SK-N-SH (cell line): ENCODE data around the gene KIF3B. TPM values are rescaled to one million over a fixed set of nuclear protein-coding genes. Genes with fewer than 3 reads are reported as not detected.

Source experiments
- CTCF ChIA-PET: fragments of 300-600, 350-600 bp; formaldehyde crosslinking; extraction: SDS; loops from one replicate; lab custom pipeline; 2021; lab: Yijun Ruan, JAX
- POLR2A ChIA-PET: fragments of 350-600 bp; sonication (Branson Sonifier 250); formaldehyde crosslinking; extraction: SDS; loops from one replicate; lab custom pipeline; 2020; ENCODE audit warnings: antibody characterized with exemption, inconsistent platforms; lab: Yijun Ruan, JAX
- DNase-seq: peaks from one replicate; pipeline ENCODE4 v3.0.0; 2012
- H2AFZ ChIP-seq: fragments of 200-600 bp; sonication (generic); 2 replicates; pipeline ENCODE4 v1.8.1; 2016; ENCODE audit warnings: antibody characterized with exemption, mild to moderate bottlenecking, low read depth
- H3F3A ChIP-seq: fragments of 200-600 bp; sonication (generic); replicated peaks from 2 replicates; pipeline ENCODE3; 2016; ENCODE audit warnings: antibody characterized with exemption, mild to moderate bottlenecking; ENCODE audit not compliant: insufficient read depth
- H3K27ac ChIP-seq, 2 experiments: fragments of 200-500 bp in 1 of 2; fragments of 200-600 bp in 1 of 2; sonication (Bioruptor generic) in 1 of 2; sonication (generic), shearing (Covaris generic) in 1 of 2; 2 replicates each; pipeline versions ENCODE4 v1.5.1 to v1.6.1; 2014 to 2016; ENCODE audit warnings: low read depth in 2 of 2, inconsistent platforms in 1 of 2, low read length in 1 of 2, mild to moderate bottlenecking in 1 of 2, mixed read lengths in 1 of 2
- H3K27me3 ChIP-seq: fragments of 200-600 bp; sonication (generic), shearing (Covaris generic); 2 replicates; pipeline ENCODE4 v1.6.1; 2016; ENCODE audit warnings: mixed run types; ENCODE audit not compliant: insufficient read depth
- H3K36me3 ChIP-seq, 2 experiments: fragments of 200-500 bp in 1 of 2; fragments of 200-600 bp in 1 of 2; sonication (Bioruptor generic) in 1 of 2; sonication (generic) in 1 of 2; replicated peaks in 1 of 2; 2 replicates each; pipeline versions ENCODE3 to v1.5.1; 2014 to 2016; ENCODE audit warnings: low read length in 1 of 2, mild to moderate bottlenecking in 1 of 2; ENCODE audit not compliant: insufficient read depth in 2 of 2, control insufficient read depth in 1 of 2
- H3K4me1 ChIP-seq, 2 experiments: fragments of 200-500 bp in 1 of 2; fragments of 200-600 bp in 1 of 2; sonication (Bioruptor generic) in 1 of 2; sonication (generic), shearing (Covaris generic) in 1 of 2; 2 replicates each; pipeline versions ENCODE4 v1.5.1 to v1.6.1; 2014 to 2016; ENCODE audit warnings: low read depth in 1 of 2, low read length in 1 of 2, mixed run types in 1 of 2; ENCODE audit not compliant: insufficient read depth in 2 of 2, control insufficient read depth in 1 of 2
- H3K4me2 ChIP-seq: fragments of 200-600 bp; sonication (generic), shearing (Covaris generic); 2 replicates; pipeline ENCODE4 v1.6.1; 2017; ENCODE audit warnings: mixed run types
- H3K4me3 ChIP-seq, 2 experiments: fragments of 200-500 bp in 1 of 2; fragments of 200-600 bp in 1 of 2; sonication (Bioruptor generic) in 1 of 2; sonication (generic), shearing (Covaris generic) in 1 of 2; 2 replicates each; pipeline versions ENCODE4 v1.5.1 to v1.8.1; 2014 to 2016; ENCODE audit warnings: low read depth in 2 of 2, inconsistent platforms in 1 of 2, low read length in 1 of 2, mild to moderate bottlenecking in 1 of 2, mixed read lengths in 1 of 2, moderate library complexity in 1 of 2
- H3K79me2 ChIP-seq: fragments of 200-600 bp; sonication (generic); 2 replicates; pipeline ENCODE4 v1.8.1; 2017; ENCODE audit warnings: mild to moderate bottlenecking; ENCODE audit not compliant: insufficient read depth
- H3K9ac ChIP-seq: fragments of 200-600 bp; sonication (generic); 2 replicates; pipeline ENCODE4 v1.6.1; 2017; ENCODE audit warnings: mixed run types
- H3K9me2 ChIP-seq: fragments of 200-600 bp; sonication (generic); 2 replicates; pipeline ENCODE4 v1.6.1; 2017; ENCODE audit warnings: mixed run types
- H3K9me3 ChIP-seq: fragments of 200-600 bp; sonication (generic); 2 replicates; pipeline ENCODE4 v1.6.1; 2017; ENCODE audit warnings: mixed run types, mild to moderate bottlenecking, moderate library complexity
- H4K20me1 ChIP-seq: fragments of 200-600 bp; sonication (generic); 2 replicates; pipeline ENCODE4 v1.6.1; 2017; ENCODE audit warnings: mild to moderate bottlenecking, mixed run types; ENCODE audit not compliant: insufficient read depth
- CHD2 ChIP-seq: fragments of 150-350 bp; IDR thresholded peaks from 2 replicates; pipeline ENCODE4 v1.6.1; 2018; ENCODE audit warnings: low read length; ENCODE audit not compliant: partially characterized antibody
- EP300 ChIP-seq, 2 experiments: IDR thresholded peaks; 2 replicates each; pipeline versions ENCODE4 v1.4.0 to v1.6.1; 2012; ENCODE audit warnings: borderline replicate concordance in 1 of 2, low read depth in 1 of 2, low read length in 1 of 2
- FOXM1 ChIP-seq: IDR thresholded peaks from 2 replicates; pipeline ENCODE4 v1.4.0; 2012; ENCODE audit warnings: low read depth, mild to moderate bottlenecking
- GATA2 ChIP-seq: sonication (generic); formaldehyde crosslinking; IDR thresholded peaks from 2 replicates; pipeline ENCODE4 v1.5.0; 2020; ENCODE audit warnings: mild to moderate bottlenecking, missing genetic modification reagents
- IRF3 ChIP-seq: fragments of 150-350 bp; IDR thresholded peaks from 2 replicates; pipeline ENCODE4 v1.6.1; 2016; ENCODE audit warnings: mild to moderate bottlenecking, low read depth, low read length
- JUND ChIP-seq: IDR thresholded peaks from 2 replicates; pipeline ENCODE4 v1.4.0; 2012
- NFIC ChIP-seq: IDR thresholded peaks from 2 replicates; pipeline ENCODE4 v1.4.0; 2012; ENCODE audit warnings: borderline replicate concordance
- NRF1 ChIP-seq: IDR thresholded peaks from 2 replicates; pipeline ENCODE4 v1.6.1; 2012; ENCODE audit warnings: low read depth, mild to moderate bottlenecking, low read length
- RAD21 ChIP-seq: IDR thresholded peaks from 2 replicates; pipeline ENCODE4 v1.6.1; 2012; ENCODE audit warnings: mild to moderate bottlenecking, low read length
- RCOR1 ChIP-seq: fragments of 150-350 bp; IDR thresholded peaks from 2 replicates; pipeline ENCODE4 v1.6.1; 2017; ENCODE audit warnings: antibody characterized with exemption, low read length
- RFX5 ChIP-seq: IDR thresholded peaks from 2 replicates; pipeline ENCODE4 v1.6.1; 2012; ENCODE audit warnings: mild to moderate bottlenecking, improper control_type of control experiment, low read length
- RXRA ChIP-seq: IDR thresholded peaks from 2 replicates; pipeline ENCODE4 v1.4.0; 2012; ENCODE audit warnings: low read depth, mild to moderate bottlenecking, borderline replicate concordance
- TAF1 ChIP-seq: IDR thresholded peaks from 2 replicates; pipeline ENCODE4 v1.6.1; 2012; ENCODE audit warnings: low read depth, mild to moderate bottlenecking, low read length, moderate library complexity, borderline replicate concordance
- TCF12 ChIP-seq: IDR thresholded peaks from 2 replicates; pipeline ENCODE4 v1.4.0; 2012
- USF1 ChIP-seq: IDR thresholded peaks from 2 replicates; pipeline ENCODE4 v1.4.0; 2012; ENCODE audit warnings: low read depth, borderline replicate concordance
- USF2 ChIP-seq: fragments of 150-350 bp; IDR thresholded peaks from 2 replicates; pipeline ENCODE4 v1.6.1; 2017; ENCODE audit warnings: antibody characterized with exemption, low read length, low read depth, borderline replicate concordance
- WGBS: methylation state at CpG from one replicate; pipeline ENCODE4 v1.1.6; 2017; ENCODE audit warnings: low lambda C conversion rate; 5-methylcytosine and 5-hydroxymethylcytosine counted together
- polyA plus RNA-seq, 3 experiments: library from polyadenylated mRNA; depleted of rRNA; stranded (reverse); fragments of >200 nt; gene quantifications; 2 replicates each; pipeline ENCODE4 v1.2.3, GENCODE V29; 2012

The KIF3B gene
- polyA plus RNA-seq, 1 of the 3 experiments (the other 2 are of a cell fraction): 18.6 TPM

GRCh38 chr20:32312718-32313424 lies 35.4 kb downstream of the KIF3B start:
- Histone ChIP-seq H3K9me2 (no peaks in the 10 kb centered on the region), H3F3A (no peaks in the 10 kb centered on the region), H3K36me3 (peaks cover 25 to 30% of the 10 kb centered on the region in 2 experiments), H3K9ac (no peak overlapping the region), H3K27me3 (no peaks in the 10 kb centered on the region), H3K27ac (no peak overlapping the region), H3K79me2 (peaks cover 19% of the 10 kb centered on the region), H3K9me3 (no peaks in the 10 kb centered on the region), H2AFZ (no peak overlapping the region), H3K4me2 (no peak overlapping the region), H3K4me3 (no peak overlapping the region), H3K4me1 (no peaks in the 10 kb centered on the region; a peak in 1 of 4 replicates), H4K20me1 (no peaks in the 10 kb centered on the region)
- WGBS: 72% methylated on average over 3 of the region's 3 CpGs
- no peak for TF ChIP-seq RAD21
- TF ChIP-seq NFIC: no peak
- no peak for TF ChIP-seq RCOR1
- TF ChIP-seq TCF12: no peak
- no peak for TF ChIP-seq USF1
- TF ChIP-seq JUND: no peak
- TF ChIP-seq FOXM1: no peak
- TF ChIP-seq IRF3: no peak
- no peak for TF ChIP-seq TAF1
- no peak for TF ChIP-seq USF2
- TF ChIP-seq NRF1: no peak
- TF ChIP-seq GATA2: no peak
- TF ChIP-seq EP300 (IDR thresholded peaks at IDR 0.05; ENCODE audit: borderline replicate concordance in 1 of 2, low read depth in 1 of 2, low read length in 1 of 2): no peak
- no peak for TF ChIP-seq RXRA
- ChIA-PET POLR2A (no interaction called here), CTCF (no interaction called here)
- no peak for DNase-seq

- Histone ChIP-seq H3K27me3 (no peaks in the 10 kb centered on the region), H3K9ac (no peak overlapping the region), H3K4me2 (no peak overlapping the region), H3K79me2 (peaks cover 8% of the 10 kb centered on the region; the same call in 1 of the 2 replicates), H3K27ac (no peak overlapping the region), H3K9me2 (no peaks in the 10 kb centered on the region), H3K4me3 (no peak overlapping the region), H2AFZ (no peak overlapping the region), H3F3A (peaks cover 4% of the 10 kb centered on the region), H3K36me3 (peaks cover 29% of the 10 kb centered on the region in 2 experiments), H3K4me1 (no peaks in the 10 kb centered on the region; a peak in 1 of 4 replicates), H4K20me1 (no peaks in the 10 kb centered on the region), H3K9me3 (no peaks in the 10 kb centered on the region)
- ChIA-PET CTCF (no interaction called here), POLR2A (interaction anchor here (0.7 kb wide), 1 partner anchor 74 kb away, joined by 5 read pairs; no protein-coding TSS in a partner anchor)
- TF ChIP-seq RFX5 (no peak), USF1 (no peak), CHD2 (no peak), TCF12 (no peak)
- WGBS: 91% methylated on average over 1 of the region's 1 CpG
- no peak for DNase-seq
Measured at GRCh38 chr20:32314768-32315167, 37.3 kb downstream of the KIF3B start.
